T47D (cell line): ENCODE results near the gene PIK3C2G.
A peak's percentile ranks its signal among the peaks of the same experiment; 100 is the strongest.

Experiments
- DNase-seq, 2 experiments: peaks; one replicate each; pipeline versions ENCODE4 v3.0.0 to v3.0.0-alpha.2; 2011 to 2012; ENCODE audit warnings: low read depth in 1 of 2, low spot score in 1 of 2
- JUND ChIP-seq: IDR thresholded peaks from 2 replicates; pipeline ENCODE4 v1.6.1; 2012; ENCODE audit warnings: low read depth
- in situ Hi-C: cut with HindIII; loops from 2 replicates; pipeline ENCODE4 v1.10.0; 2016; ENCODE audit warnings: low sequenced_read_pairs, low pct_unique_long_range_greater_than_20kb

PIK3C2G gene

GRCh38 chr12:18546399-18546798, 285.1 kb downstream of the PIK3C2G start:
- in situ Hi-C loops, result no loop called here
- no peak for DNase-seq
- no peak for TF ChIP-seq JUND

DNA sequence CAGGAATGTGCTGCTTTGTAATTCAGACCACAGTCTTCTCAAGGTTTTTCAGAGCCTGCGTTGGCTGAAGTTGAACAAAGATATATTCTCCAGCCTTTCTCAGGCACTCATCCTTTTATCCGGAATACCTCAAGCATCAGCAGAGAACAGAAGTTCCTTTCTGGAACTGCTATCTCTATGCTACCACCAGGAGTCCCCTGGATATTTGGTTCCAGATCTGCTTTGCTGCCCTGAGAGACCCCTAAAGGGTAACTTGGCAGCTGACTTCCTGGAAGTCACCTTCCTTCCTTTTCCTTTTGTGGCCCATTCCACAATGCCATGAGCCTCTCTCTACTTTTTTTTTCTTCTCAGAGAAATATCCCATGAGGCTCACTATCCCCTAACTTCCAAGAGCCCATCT, 288.3 kb downstream of the PIK3C2G start:
- no peak for DNase-seq
- no peak for TF ChIP-seq JUND
- in situ Hi-C loops, result no loop called here

DNA sequence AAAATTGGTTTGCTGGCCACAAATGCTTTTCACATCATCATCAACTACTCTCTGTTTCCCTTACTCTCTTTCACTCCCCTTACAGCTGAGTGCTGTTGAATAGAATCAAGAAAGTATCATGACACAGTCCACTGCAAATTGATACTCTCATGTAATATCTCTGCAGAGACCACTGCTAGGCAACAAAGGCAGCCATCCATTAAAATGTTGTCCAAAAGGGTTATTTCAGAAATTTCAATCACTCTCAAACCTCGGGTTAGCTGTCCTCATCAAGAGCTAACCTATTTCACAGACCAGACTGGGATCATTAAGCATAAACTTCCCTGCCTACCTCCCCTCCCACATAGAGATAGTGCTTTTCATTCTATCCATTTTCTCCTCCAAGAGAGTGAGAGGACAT, 289.8 kb downstream of the PIK3C2G start:
- no peak for DNase-seq
- no peak for TF ChIP-seq JUND
- in situ Hi-C loops, result no loop called here

DNA sequence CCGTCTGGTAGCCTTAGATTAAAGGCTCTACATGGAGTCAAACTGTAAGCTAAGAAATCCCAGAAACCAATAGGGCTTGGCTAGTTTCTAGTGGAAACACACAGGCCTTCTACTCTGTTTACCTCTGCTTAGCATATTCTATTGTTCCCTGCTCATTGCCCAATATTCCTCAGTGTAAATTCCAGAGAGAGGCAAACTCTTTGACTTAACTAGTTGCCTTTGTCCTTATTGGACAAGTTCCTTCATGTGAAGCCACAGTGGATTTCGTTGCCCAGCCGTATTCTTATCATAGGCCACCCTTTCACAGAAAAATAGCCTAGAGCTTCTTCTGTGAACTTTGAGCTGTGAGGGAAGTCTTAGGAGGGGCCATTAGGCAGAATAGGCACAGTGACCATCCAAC, 290.4 kb downstream of the PIK3C2G start:
- no peak for TF ChIP-seq JUND
- in situ Hi-C loops, result no loop called here

DNA sequence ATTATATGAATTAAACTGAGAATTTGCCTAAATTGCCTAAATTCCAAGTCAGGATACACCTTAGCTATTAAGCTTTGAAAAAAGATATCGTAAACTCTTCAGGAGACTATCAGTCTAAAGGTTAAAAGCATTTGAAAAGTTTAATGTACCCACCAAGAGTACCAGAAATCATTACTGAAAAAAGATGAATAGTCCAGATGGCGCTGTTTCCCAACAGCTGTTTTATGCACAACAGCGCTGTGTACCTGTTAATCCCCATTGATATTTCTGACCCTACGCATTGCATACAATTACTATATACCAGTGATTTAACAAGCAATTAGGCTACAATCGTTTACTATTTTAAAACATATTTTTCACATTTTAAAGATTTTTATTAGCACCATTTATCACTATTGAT, 291.5 kb downstream of the PIK3C2G start:
- in situ Hi-C loops, result no loop called here
- peak in 1 of 2 experiments; percentile 23 for DNase-seq
- no peak for TF ChIP-seq JUND

More for the DNA sequence above, 290.4 kb downstream of the PIK3C2G start:
- DNase-seq, result no peak

GRCh38 chr12:18556161-18556560, 294.8 kb downstream of the PIK3C2G start:
- in situ Hi-C loops, result no loop called here
- no peak for DNase-seq
- no peak for TF ChIP-seq JUND

DNA sequence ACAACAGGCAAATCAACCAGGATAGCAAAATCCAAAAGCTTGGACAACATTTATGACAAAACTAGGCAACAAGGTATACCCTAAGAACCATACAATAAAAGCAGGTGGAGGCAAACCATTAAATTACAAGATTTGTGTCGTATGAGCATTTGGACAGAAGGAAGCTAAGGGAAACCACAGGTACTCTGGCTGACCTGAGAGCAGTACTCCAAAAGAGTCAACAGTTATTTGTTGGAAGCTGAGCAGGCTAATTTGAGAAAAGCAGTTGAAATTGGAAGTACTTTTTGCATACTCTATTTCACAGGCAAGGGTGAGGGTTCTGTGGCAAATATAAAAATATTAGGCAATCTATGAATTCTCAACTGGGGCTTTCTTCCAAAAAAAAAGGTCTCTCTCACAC, 297.9 kb downstream of the PIK3C2G start:
- DNase-seq, result no peak
- TF ChIP-seq JUND, result no peak

DNA sequence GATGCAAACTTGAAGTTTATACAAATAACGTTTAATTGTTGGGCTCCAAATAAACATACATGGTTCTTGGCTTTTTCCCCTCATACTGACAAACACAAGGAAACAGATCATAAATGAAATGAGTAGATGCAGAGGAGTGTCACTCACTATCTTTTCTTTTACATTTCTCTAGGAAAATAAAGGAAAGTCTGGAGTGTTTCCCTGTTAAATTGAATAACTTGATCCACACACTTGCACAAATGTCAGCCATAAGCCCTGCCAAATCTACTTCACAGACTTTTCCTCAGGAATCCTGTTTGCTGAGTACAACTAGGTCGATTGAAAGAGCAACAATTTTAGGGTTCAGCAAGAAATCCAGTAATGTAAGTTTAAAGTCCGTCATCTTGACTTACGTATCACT, 301.2 kb downstream of the PIK3C2G start:
- DNase-seq, result no peak
- in situ Hi-C loops, result no loop called here
- TF ChIP-seq JUND, result no peak

More for the DNA sequence above, 297.9 kb downstream of the PIK3C2G start:
- in situ Hi-C loops, result no loop called here

DNA sequence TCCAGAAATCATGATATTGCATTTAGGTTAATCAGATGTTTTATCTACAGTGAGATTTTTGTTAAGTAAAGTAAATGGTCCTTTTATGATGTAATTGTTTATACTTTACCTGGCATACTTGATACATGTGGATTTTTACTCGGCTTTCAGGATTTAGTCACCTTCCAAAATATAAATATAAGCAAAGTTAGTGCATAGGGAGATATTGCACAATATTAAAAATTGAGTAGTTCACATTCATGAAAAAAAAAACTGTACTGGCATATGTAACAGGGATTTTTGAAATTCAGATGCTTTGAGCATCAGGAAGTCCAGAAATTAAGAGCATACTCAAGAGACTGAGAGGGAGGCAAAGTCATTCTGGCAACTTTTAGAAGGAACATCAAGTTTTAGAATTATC, 303.0 kb downstream of the PIK3C2G start:
- in situ Hi-C loops, result no loop called here
- DNase-seq, result no peak
- no peak for TF ChIP-seq JUND

- no peak for TF ChIP-seq JUND
Observed at GRCh38 chr12:18567787-18568186, 306.5 kb downstream of the PIK3C2G start.

DNA sequence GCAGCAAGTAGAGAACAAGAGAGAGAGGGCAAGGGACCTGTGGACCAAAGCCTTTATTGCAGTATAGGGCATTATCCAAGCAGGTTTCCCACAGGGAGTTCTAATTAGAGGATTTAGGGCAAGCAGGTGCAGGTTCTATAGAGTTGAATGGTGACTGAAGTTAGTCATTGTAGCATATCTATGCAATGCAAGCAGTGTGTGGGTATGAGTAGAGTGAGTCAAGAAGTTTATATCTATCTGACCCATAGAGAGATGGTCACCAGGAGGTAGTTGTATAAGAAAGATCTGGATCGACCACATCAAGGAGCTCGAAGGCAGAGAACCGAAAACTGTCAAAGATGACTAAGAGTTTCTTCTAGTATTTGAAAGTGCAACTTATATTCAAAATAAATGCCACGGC, 309.2 kb downstream of the PIK3C2G start:
- in situ Hi-C loops, result no loop called here
- TF ChIP-seq JUND, result no peak
- no peak for DNase-seq

More at GRCh38 chr12:18567787-18568186, 306.5 kb downstream of the PIK3C2G start:
- in situ Hi-C loops, result no loop called here
- DNase-seq, result no peak

- in situ Hi-C loops, result no loop called here
- TF ChIP-seq JUND, result no peak
- no peak for DNase-seq
Observed at GRCh38 chr12:18576104-18576626, 314.8 kb downstream of the PIK3C2G start.

GRCh38 chr12:18576648-18577047, 315.3 kb downstream of the PIK3C2G start:
- no peak for DNase-seq
- in situ Hi-C loops, result no loop called here
- no peak for TF ChIP-seq JUND

DNA sequence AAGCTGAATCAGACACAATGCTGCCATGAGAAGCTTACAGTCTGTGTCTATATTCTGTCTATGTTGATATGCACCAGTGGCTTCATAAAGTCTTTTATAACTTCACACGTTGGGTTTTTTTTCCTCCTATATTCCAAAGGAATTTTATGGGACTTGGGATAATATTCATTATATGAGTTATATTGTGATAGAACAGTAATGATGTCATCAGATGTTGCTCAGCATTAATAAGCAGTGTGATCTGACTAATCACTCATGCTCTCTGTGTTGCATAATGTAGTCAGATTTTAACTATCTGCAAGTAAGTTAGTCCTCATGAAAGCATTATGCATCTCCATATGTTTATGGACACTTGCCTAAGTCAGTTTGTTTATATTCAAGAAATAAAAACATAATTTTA, 316.9 kb downstream of the PIK3C2G start:
- no peak for DNase-seq
- no peak for TF ChIP-seq JUND
- in situ Hi-C loops, result no loop called here
